NCI-H1105 (cell line): ENCODE data around the gene GDA.
"Not testable (repeated sequence)": the region's sequence is repeated elsewhere in the genome, so short reads cannot be mapped to it uniquely, and the experiment has no call there.

Experiments
- DNase-seq: peaks from one replicate; lab custom pipeline; 2025; lab: John Stamatoyannopoulos, UW

Gene GDA

GRCh38 chr9:72278959-72279358, 129.7 kb downstream of the GDA start:
- no peak for DNase-seq

GRCh38 chr9:72280913-72281500, 131.8 kb downstream of the GDA start:
- peak; percentile 53 for DNase-seq

GRCh38 chr9:72289401-72289800, 140.2 kb downstream of the GDA start:
- DNase-seq: no peak

- DNase-seq: no peak
These were observed 141.1 kb downstream of the GDA start for GRCh38 chr9:72290311-72290710.

GRCh38 chr9:72291576-72291975, 142.3 kb downstream of the GDA start:
- DNase-seq: not testable (repeated sequence)

- no peak for DNase-seq
These were observed 143.0 kb downstream of the GDA start for GRCh38 chr9:72292256-72292682.

GRCh38 chr9:72292874-72293607, 143.8 kb downstream of the GDA start:
- no peak for DNase-seq

GRCh38 chr9:72294936-72295335, 145.7 kb downstream of the GDA start:
- no peak for DNase-seq

GRCh38 chr9:72297516-72297915, 148.3 kb downstream of the GDA start:
- DNase-seq: no peak

- DNase-seq: no peak
These were observed 149.9 kb downstream of the GDA start for GRCh38 chr9:72299017-72299603.

- DNase-seq: no peak
These were observed 151.6 kb downstream of the GDA start for GRCh38 chr9:72300873-72301272.
